ENCODE measurements around the gene MIEF1. TPM values are rescaled to one million over a fixed set of nuclear protein-coding genes. Genes with fewer than 3 reads are reported as not detected.

MIEF1 gene
- total and polyA plus RNA-seq, 2 of the 8 experiments (the other 6 are each of a cell fraction or from before 2014, with no cell fraction given) = 16.8 to 32.7 TPM

DNA sequence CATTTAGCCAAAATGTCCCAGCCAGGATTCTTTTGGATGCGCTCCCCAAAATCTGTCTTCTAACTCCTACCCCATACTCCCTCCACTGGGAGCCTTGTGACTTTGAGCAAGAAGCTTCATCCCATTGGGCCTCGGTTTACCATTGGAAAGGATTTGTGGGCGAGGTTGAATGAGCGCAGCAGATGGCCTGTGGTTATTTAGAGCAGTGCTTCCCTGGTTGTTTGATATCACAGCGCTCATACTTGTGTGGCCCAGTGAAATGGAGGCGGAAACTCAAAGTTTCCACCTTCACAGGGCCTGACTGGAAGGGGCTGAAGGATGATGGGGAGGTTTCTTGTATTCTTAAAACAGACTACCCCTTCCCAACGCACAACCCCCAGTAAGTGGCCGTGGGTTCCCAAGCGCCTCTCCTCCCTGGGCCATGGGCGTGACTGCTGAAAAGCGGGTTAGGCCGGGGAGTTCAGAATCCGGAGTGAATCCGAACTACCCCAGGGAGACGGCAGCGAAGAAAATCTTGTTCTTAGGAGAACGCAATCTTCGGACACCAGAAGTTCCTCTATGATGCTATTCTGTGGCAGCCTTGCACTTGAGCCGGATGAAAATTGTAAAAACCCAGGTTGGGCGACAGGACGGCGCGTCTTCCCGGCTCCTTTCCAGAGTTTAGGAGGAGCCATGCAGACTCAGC is 17.0 kb downstream of the MIEF1 start:
- Histone ChIP-seq H3K36me3 (ENCODE audit: control insufficient read depth in 2 of 4, insufficient read depth in 4 of 4, low read length in 3 of 4) (peaks cover 25 to 47% (median 40%) of the 10 kb centered on the region in 4 experiments), H2BK12ac (ENCODE audit: low read depth, low read length) (no peak overlapping the region), H4K5ac (ENCODE audit: insufficient read length, low read depth, low read length) (no peak overlapping the region), H3K27me3 (replicated peaks in 1 of 4; ENCODE audit: control insufficient read depth in 3 of 4, extremely low read depth in 1 of 4, insufficient read depth in 3 of 4, low read length in 3 of 4) (peaks cover 0 to 13% (median 5%) of the 10 kb centered on the region in 4 experiments; a peak in 4 of 7 replicates), H3K23me2 (ENCODE audit: low read depth, low read length) (peaks cover 12% of the 10 kb centered on the region), H3K4ac (replicated peaks; ENCODE audit: insufficient read length, low read depth, low read length) (no peak overlapping the region), H3K56ac (replicated peaks; ENCODE audit: insufficient read length, low read depth, low read length) (peak overlapping the region; percentile 92), H3K18ac (ENCODE audit: extremely low read depth, low read length) (peak overlapping the region; percentile 79; the same call in 1 of the 2 replicates), H3K4me3 (ENCODE audit: extremely low read depth in 1 of 4, insufficient read depth in 2 of 4, low read depth in 3 of 4, low read length in 4 of 4) (peak overlapping the region; percentile 93 to 99 (median 95)), H4K20me1 (replicated peaks in 1 of 2; ENCODE audit: control insufficient read depth in 1 of 2, insufficient read depth in 2 of 2, low read length in 2 of 2) (peaks cover 35% of the 10 kb centered on the region in 2 experiments), H2BK120ac (replicated peaks; ENCODE audit: low read depth, low read length) (no peak overlapping the region), H4K91ac (replicated peaks; ENCODE audit: insufficient read length, low read length) (no peak overlapping the region), H3K27ac (ENCODE audit: low read depth, low read length) (peak overlapping the region; percentile 82; the same call in 1 of the 2 replicates), H3K4me2 (ENCODE audit: insufficient read depth in 1 of 2, low read depth in 2 of 2, low read length in 2 of 2) (peak overlapping the region; percentile 87 to 96), H2BK15ac (ENCODE audit: low read length) (no peak overlapping the region), H3K4me1 (replicated peaks in 1 of 4; ENCODE audit: control insufficient read depth in 3 of 4, insufficient read depth in 4 of 4, low read length in 3 of 4) (peaks cover 0 to 12% (median 4%) of the 10 kb centered on the region in 4 experiments; a peak in 4 of 7 replicates), H3K23ac (ENCODE audit: insufficient read length) (no peak overlapping the region), H3K9me3 (ENCODE audit: insufficient read depth in 2 of 2, low read depth in 1 of 2, low read length in 1 of 2) (no peaks in the 10 kb centered on the region), H3K79me1 (ENCODE audit: low read depth, low read length) (peaks cover 7% of the 10 kb centered on the region), H2BK5ac (ENCODE audit: low read depth, low read length) (0 out of 2 replicates have a peak overlapping the region, but pooled peaks have one; percentile 93), H3K9ac (replicated peaks in 1 of 4; ENCODE audit: extremely low read depth in 1 of 4, low read depth in 3 of 4, low read length in 3 of 4) (peak overlapping the region; percentile 75 to 90 (median 77)), H2AFZ (ENCODE audit: low read length) (no peak overlapping the region), H3K79me2 (ENCODE audit: control insufficient read depth in 1 of 2, insufficient read depth in 2 of 2, low read length in 2 of 2) (peaks cover 5 to 29% of the 10 kb centered on the region in 2 experiments; a peak in 3 of 4 replicates), H2AK5ac (ENCODE audit: low read depth, low read length) (no peak overlapping the region), H2BK20ac (ENCODE audit: low read length) (no peak overlapping the region), H4K8ac (ENCODE audit: extremely low read depth, insufficient read depth, low read length) (peak overlapping the region; percentile 94; the same call in 1 of the 2 replicates), H3K14ac (ENCODE audit: insufficient read length) (no peak overlapping the region)
- 12% methylated on average over 24 of the region's 24 CpGs; no CpG with 5 or more reads in 1 of the 2 experiments for WGBS, 2 experiments (ENCODE audit: extremely low coverage in 1 of 2, insufficient coverage in 1 of 2, insufficient read length in 1 of 2, insufficient replicate concordance in 2 of 2, low coverage in 1 of 2, low lambda C conversion rate in 2 of 2, missing lambda C conversion rate in 1 of 2)
- TF ChIP-seq HDAC2 (IDR thresholded peaks at IDR 0.05; ENCODE audit: borderline replicate concordance in 1 of 2, low read depth in 2 of 2, low read length in 2 of 2) (0 out of 4 replicates have a peak, but pooled peaks of 1 of the 2 experiments have one; percentile 16), POLR2AphosphoS5 (IDR thresholded peaks at IDR 0.05; ENCODE audit: low read depth, low read length) (0 out of 2 replicates have a peak, but pooled peaks have one; percentile 41), SP1 (IDR thresholded peaks at IDR 0.05; ENCODE audit: low read depth, low read length) (peak; percentile 59; the same call in 1 of the 2 replicates), EZH2 (IDR thresholded peaks at IDR 0.05; ENCODE audit: low read depth, low read length, severe bottlenecking) (peak; percentile 16), MAFK (IDR thresholded peaks at IDR 0.05; ENCODE audit: low read depth, low read length) (no peak), FOSL1 (IDR thresholded peaks at IDR 0.05; ENCODE audit: insufficient read depth, low read depth, low read length) (no peak)
- ChIA-PET CTCF (ENCODE audit: partially characterized antibody) (interaction anchor here (1.0 to 10.1 kb wide), 6 partner anchors 8 to 210 kb away, joined by 3 to 150 read pairs (median 10); no protein-coding TSS in a partner anchor), POLR2A (ENCODE audit: partially characterized antibody) (interaction anchor here (0.6 to 6.6 kb wide), 49 partner anchors 8 to 517 kb away, joined by 3 to 83 read pairs (median 4); partner anchors contain the start of genes CBX7, MIEF1, RPL3 and RPS19BP1)
- FAIRE-seq (no peak), DNase-seq (ENCODE audit: low read depth in 1 of 2, low spot score in 2 of 2) (no peak)
